Measurements from ENCODE around the gene IFITM1. TPM values are rescaled to one million over a fixed set of nuclear protein-coding genes. Genes with fewer than 3 reads are reported as not detected.

The IFITM1 gene
- total and polyA plus RNA-seq, 2 of the 4 experiments (the other 2 are of a cell fraction), result 24.2 to 68.9 TPM

GRCh38 chr11:279966-280705 lies 33.7 kb upstream of the IFITM1 start:
- Histone ChIP-seq H2BK20ac (ENCODE audit: low read depth, low read length) (no peak overlapping the region), H2BK120ac (ENCODE audit: low read depth, low read length) (no peak overlapping the region), H3K4me3 (ENCODE audit: insufficient read depth, low read depth, low read length) (no peak overlapping the region), H3K23ac (ENCODE audit: low read depth, low read length) (no peak overlapping the region), H3K9me3 (ENCODE audit: control insufficient read depth, insufficient read depth, low read length) (peaks cover 4% of the 10 kb centered on the region), H2BK15ac (ENCODE audit: low read depth, low read length) (no peak overlapping the region), H4K91ac (ENCODE audit: insufficient read depth, low read depth, low read length) (no peak overlapping the region), H3K4me2 (ENCODE audit: low read depth, low read length) (no peak overlapping the region), H3K9me1 (ENCODE audit: insufficient read depth, low read length) (no peaks in the 10 kb centered on the region), H3K36me3 (ENCODE audit: control insufficient read depth, insufficient read depth, low read length) (no peaks in the 10 kb centered on the region), H3K79me1 (ENCODE audit: low read depth in 1 of 2, low read length in 2 of 2) (no peaks in the 10 kb centered on the region), H4K8ac (ENCODE audit: low read depth in 2 of 2, low read length in 2 of 2) (no peak overlapping the region), H3K14ac (replicated peaks; ENCODE audit: low read depth, low read length) (no peak overlapping the region), H3K27me3 (ENCODE audit: control insufficient read depth, insufficient read depth, low read length) (peaks cover 71% of the 10 kb centered on the region), H3K4me1 (ENCODE audit: control insufficient read depth, insufficient read depth, low read length) (no peaks in the 10 kb centered on the region), H3K27ac (ENCODE audit: insufficient read depth, low read length) (no peak overlapping the region), H2AFZ (replicated peaks; ENCODE audit: low read length, poor library complexity) (peak overlapping the region; percentile 3), H2AK5ac (ENCODE audit: low read depth, low read length) (no peak overlapping the region), H3K56ac (ENCODE audit: extremely low read depth, insufficient read depth, low read length) (no peak overlapping the region), H3K4ac (ENCODE audit: low read depth, low read length) (no peak overlapping the region), H3K18ac (ENCODE audit: low read depth, low read length) (no peak overlapping the region), H2BK5ac (ENCODE audit: low read depth, low read length, poor library complexity, severe bottlenecking) (no peak overlapping the region), H4K5ac (ENCODE audit: low read depth, low read length) (no peak overlapping the region), H2AK9ac (replicated peaks; ENCODE audit: low read depth, low read length, poor library complexity) (no peak overlapping the region), H3K9ac (ENCODE audit: low read depth, low read length) (no peak overlapping the region), H4K20me1 (ENCODE audit: insufficient read depth, low read length) (no peaks in the 10 kb centered on the region)
- CTCF ChIA-PET, result no interaction called here
- BruUV-seq (replicated peaks), result no TSS peak
- intact Hi-C loops (cut with micrococcal nuclease), result no loop called here
- POLR2A ChIA-PET (ENCODE audit: unreplicated experiment), result interaction anchor here (0.5 kb wide), 1 partner anchor 9 kb away, joined by 3 read pairs; the partner anchor contains the start of gene PGGHG
- peak; percentile 30 for DNase-seq
- TF ChIP-seq RCOR1 (IDR thresholded peaks at IDR 0.05; ENCODE audit: insufficient replicate concordance, low read length), result no peak
- no peak for TF ChIP-seq CHD1 (IDR thresholded peaks at IDR 0.05; ENCODE audit: low read depth, low read length)
- TF ChIP-seq ELK1 (IDR thresholded peaks at IDR 0.05; ENCODE audit: borderline replicate concordance, low read depth, low read length), result no peak
- no peak for TF ChIP-seq MXI1 (IDR thresholded peaks at IDR 0.05; ENCODE audit: borderline replicate concordance, low read depth, low read length)
- TF ChIP-seq BHLHE40 (IDR thresholded peaks at IDR 0.05; ENCODE audit: low read depth, low read length), result no peak; the same call in 1 of the 2 replicates
- TF ChIP-seq MAFK (IDR thresholded peaks at IDR 0.05; ENCODE audit: low read depth, low read length), result no peak
- no peak for TF ChIP-seq CEBPB (IDR thresholded peaks at IDR 0.05; ENCODE audit: low read depth, low read length)
- no peak for TF ChIP-seq MAZ (IDR thresholded peaks at IDR 0.05; ENCODE audit: borderline replicate concordance, low read depth, low read length)
- no peak for TF ChIP-seq USF2 (IDR thresholded peaks at IDR 0.05; ENCODE audit: low read depth, low read length)
- no peak for TF ChIP-seq RAD21 (IDR thresholded peaks at IDR 0.05; ENCODE audit: low read length)
- no peak for TF ChIP-seq RFX5 (IDR thresholded peaks at IDR 0.05; ENCODE audit: low read depth, low read length)
- peak; percentile 78 for ATAC-seq (ENCODE audit: low read depth)
- dilution Hi-C loops (cut with HindIII; ENCODE audit: low sequenced_read_pairs, unreplicated experiment), result no loop called here
- in situ Hi-C loops (cut with MboI; ENCODE audit: low sequenced_read_pairs), result loop anchor here (5.0 to 10.0 kb wide), 2 partner anchors 38 to 55 kb away; no protein-coding TSS in a partner anchor
- 3% methylated on average over 55 of the region's 85 CpGs; no CpG with 5 or more reads in 1 of the 2 experiments for WGBS, 2 experiments (ENCODE audit: extremely low coverage in 2 of 2, insufficient read length in 1 of 2)

Data from IMR-90 (cell line).